HUES6 (cell line): ENCODE measurements around the gene PARL.
A peak's percentile ranks its signal among the peaks of the same experiment; 100 is the strongest.

ENCODE experiments used
- H3K27ac ChIP-seq: 2 replicates; pipeline ENCODE4 v1.7.0; 2013; ENCODE audit warnings: low read depth, mild to moderate bottlenecking, low read length, inconsistent platforms
- H3K27me3 ChIP-seq: 2 replicates; pipeline ENCODE4 v1.6.1; 2013; ENCODE audit warnings: low read length; ENCODE audit not compliant: control insufficient read depth, insufficient read depth
- H3K36me3 ChIP-seq: 2 replicates; pipeline ENCODE4 v1.6.1; 2013; ENCODE audit warnings: low read length; ENCODE audit not compliant: control insufficient read depth, insufficient read depth
- H3K4me1 ChIP-seq: 2 replicates; pipeline ENCODE4 v1.6.1; 2013; ENCODE audit warnings: low read length; ENCODE audit not compliant: control insufficient read depth, insufficient read depth
- H3K4me3 ChIP-seq: 2 replicates; pipeline ENCODE4 v1.5.1; 2013; ENCODE audit warnings: low read depth, low read length
- H3K9ac ChIP-seq: one replicate; pipeline ENCODE4 v1.6.1; 2013; ENCODE audit warnings: mild to moderate bottlenecking, low read length
- H3K9me3 ChIP-seq: 2 replicates; pipeline ENCODE4 v1.6.1; 2013; ENCODE audit warnings: low read depth, low read length; ENCODE audit not compliant: control insufficient read depth, insufficient read depth

PARL gene

GRCh38 chr3:183884427-183885296 is at the start of gene PARL:
Gene PARL, minus strand, starts transcription at chr3:183884880. Its CDS starts 34 bp downstream, at chr3:183884846.
- Histone ChIP-seq H3K4me3 (peak within 1 kb of the TSS; percentile 97), H3K9me3 (no peaks in the 10 kb centered on the region), H3K4me1 (no peaks in the 10 kb centered on the region), H3K36me3 (no peaks in the 10 kb centered on the region), H3K27ac (peak within 1 kb of the TSS; percentile 80), H3K9ac (peak within 1 kb of the TSS; percentile 94), H3K27me3 (peaks cover 2% of the 10 kb centered on the region; the same call in 1 of the 2 replicates)

- H3K27me3 ChIP-seq: no peaks in the 10 kb centered on the region
- H3K4me3 ChIP-seq: no peak overlapping the region
- H3K9ac ChIP-seq: no peak overlapping the region
- no peaks in the 10 kb centered on the region for H3K9me3 ChIP-seq
- peaks cover 42% of the 10 kb centered on the region for H3K36me3 ChIP-seq
- H3K4me1 ChIP-seq: no peaks in the 10 kb centered on the region
- H3K27ac ChIP-seq: no peak overlapping the region
These were observed 48.5 kb upstream of the PARL start for GRCh38 chr3:183933160-183933559.

- Histone ChIP-seq H3K27me3 (no peaks in the 10 kb centered on the region), H3K4me1 (no peaks in the 10 kb centered on the region), H3K9me3 (no peaks in the 10 kb centered on the region), H3K4me3 (no peak overlapping the region), H3K27ac (no peak overlapping the region), H3K9ac (no peak overlapping the region), H3K36me3 (peaks cover 42% of the 10 kb centered on the region)
These were observed 47.2 kb upstream of the PARL start for GRCh38 chr3:183931881-183932280.

- no peaks in the 10 kb centered on the region for H3K9me3 ChIP-seq
- H3K9ac ChIP-seq: no peak overlapping the region
- H3K36me3 ChIP-seq: peaks cover 37% of the 10 kb centered on the region
- H3K4me3 ChIP-seq: no peak overlapping the region
- H3K4me1 ChIP-seq: no peaks in the 10 kb centered on the region
- no peaks in the 10 kb centered on the region for H3K27me3 ChIP-seq
- no peak overlapping the region for H3K27ac ChIP-seq
These were observed 45.4 kb upstream of the PARL start for GRCh38 chr3:183930086-183930485.

GRCh38 chr3:183927059-183927458 is 42.4 kb upstream of the PARL start:
- Histone ChIP-seq H3K4me1 (no peaks in the 10 kb centered on the region), H3K9me3 (no peaks in the 10 kb centered on the region), H3K27me3 (no peaks in the 10 kb centered on the region), H3K9ac (no peak overlapping the region), H3K27ac (no peak overlapping the region), H3K36me3 (peaks cover 51% of the 10 kb centered on the region), H3K4me3 (no peak overlapping the region)

- Histone ChIP-seq H3K27ac (no peak overlapping the region), H3K4me1 (no peaks in the 10 kb centered on the region), H3K9me3 (no peaks in the 10 kb centered on the region), H3K27me3 (no peaks in the 10 kb centered on the region), H3K4me3 (no peak overlapping the region), H3K9ac (no peak overlapping the region), H3K36me3 (peaks cover 54% of the 10 kb centered on the region)
These were observed 40.3 kb upstream of the PARL start for GRCh38 chr3:183924956-183925355.

GRCh38 chr3:183924543-183924942 is 39.9 kb upstream of the PARL start:
- Histone ChIP-seq H3K27ac (no peak overlapping the region), H3K27me3 (no peaks in the 10 kb centered on the region), H3K4me3 (no peak overlapping the region), H3K9ac (no peak overlapping the region), H3K36me3 (peaks cover 59% of the 10 kb centered on the region), H3K9me3 (no peaks in the 10 kb centered on the region), H3K4me1 (no peaks in the 10 kb centered on the region)

- Histone ChIP-seq H3K36me3 (peaks cover 46% of the 10 kb centered on the region), H3K27me3 (no peaks in the 10 kb centered on the region), H3K4me1 (no peaks in the 10 kb centered on the region), H3K9me3 (no peaks in the 10 kb centered on the region), H3K4me3 (no peak overlapping the region), H3K27ac (no peak overlapping the region), H3K9ac (no peak overlapping the region)
These were observed 37.7 kb upstream of the PARL start for GRCh38 chr3:183922421-183922820.

- no peak overlapping the region for H3K27ac ChIP-seq
- H3K4me3 ChIP-seq: no peak overlapping the region
These were observed 36.4 kb upstream of the PARL start for GRCh38 chr3:183921096-183921495.

GRCh38 chr3:183920416-183920815 is 35.7 kb upstream of the PARL start:
- Histone ChIP-seq H3K9me3 (no peaks in the 10 kb centered on the region), H3K27me3 (no peaks in the 10 kb centered on the region), H3K36me3 (peaks cover 38% of the 10 kb centered on the region), H3K9ac (no peak overlapping the region), H3K27ac (no peak overlapping the region), H3K4me1 (no peaks in the 10 kb centered on the region), H3K4me3 (no peak overlapping the region)

More at GRCh38 chr3:183921096-183921495, 36.4 kb upstream of the PARL start:
- no peaks in the 10 kb centered on the region for H3K27me3 ChIP-seq
- H3K9me3 ChIP-seq: no peaks in the 10 kb centered on the region
- H3K36me3 ChIP-seq: peaks cover 40% of the 10 kb centered on the region
- no peaks in the 10 kb centered on the region for H3K4me1 ChIP-seq
- no peak overlapping the region for H3K9ac ChIP-seq

GRCh38 chr3:183918178-183918577 is 33.5 kb upstream of the PARL start:
- H3K4me1 ChIP-seq: no peaks in the 10 kb centered on the region
- no peaks in the 10 kb centered on the region for H3K9me3 ChIP-seq
- peaks cover 25% of the 10 kb centered on the region for H3K36me3 ChIP-seq
- H3K27me3 ChIP-seq: no peaks in the 10 kb centered on the region
- H3K4me3 ChIP-seq: no peak overlapping the region
- no peak overlapping the region for H3K9ac ChIP-seq
- no peak overlapping the region for H3K27ac ChIP-seq
